HG03025 (cell line): Measurements from ENCODE around the gene GNB5.

Experiments
- ATAC-seq: cut with Tn5 transposase; IDR thresholded peaks from one replicate; pipeline ENCODE4 v1.9.1; 2021; ENCODE audit warnings: mild to moderate bottlenecking, moderate library complexity; ENCODE audit not compliant: unreplicated experiment, low FRiP score

The GNB5 gene

GRCh38 chr15:52115598-52116427 is 75.4 kb downstream of the GNB5 start:
- ATAC-seq: no peak

GRCh38 chr15:52114261-52115055 is 76.7 kb downstream of the GNB5 start:
- ATAC-seq: no peak

GRCh38 chr15:52113708-52114107 is 77.5 kb downstream of the GNB5 start:
- no peak for ATAC-seq

DNA sequence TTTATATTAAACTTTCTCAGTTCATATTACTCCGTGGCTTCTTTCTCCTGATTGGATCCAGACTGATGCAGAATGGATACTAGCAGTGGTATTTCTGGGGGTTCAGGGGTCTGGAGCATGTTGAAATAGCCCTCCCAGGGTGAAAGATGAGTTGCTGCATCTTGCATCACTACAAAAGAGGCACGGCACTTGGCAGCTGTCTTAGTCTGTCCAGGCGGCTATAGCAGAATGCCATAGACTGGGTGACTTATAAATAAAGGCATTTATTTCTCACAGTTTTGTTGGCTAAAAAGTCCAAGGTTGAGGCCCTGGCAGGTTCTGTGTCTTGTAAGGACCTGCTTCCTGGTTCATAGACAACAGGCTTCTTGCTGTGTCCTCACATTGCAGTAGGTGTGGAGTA is 78.0 kb downstream of the GNB5 start:
- no peak for ATAC-seq

DNA sequence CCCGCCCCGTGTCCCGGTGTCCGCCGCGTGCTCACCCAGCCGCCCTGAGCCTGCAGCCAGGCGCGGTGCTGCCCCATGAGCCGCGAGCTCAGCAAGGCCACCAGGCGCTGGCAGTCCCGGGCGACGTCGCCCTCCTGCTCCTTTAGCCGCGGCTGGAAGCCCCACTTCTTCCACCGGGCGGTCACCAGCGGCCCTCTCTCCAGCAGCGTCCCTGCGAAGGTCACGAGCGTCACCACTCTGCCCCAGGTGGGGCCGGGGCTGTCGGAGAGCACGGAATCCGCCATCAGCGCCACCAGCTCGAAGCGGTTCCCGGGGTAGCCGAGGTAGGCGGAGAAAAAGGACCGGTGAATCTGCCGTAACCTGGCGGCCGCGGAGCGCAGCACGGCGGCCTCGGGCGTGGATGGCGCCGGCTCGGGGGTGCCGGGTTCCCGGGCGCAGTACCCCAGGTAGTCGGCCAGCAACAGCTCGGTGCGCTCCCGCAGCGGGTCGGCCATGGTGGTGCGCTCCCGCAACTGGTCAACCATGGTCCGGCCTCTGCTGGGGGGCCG is 78.9 kb downstream of the GNB5 start:
- ATAC-seq: no peak

DNA sequence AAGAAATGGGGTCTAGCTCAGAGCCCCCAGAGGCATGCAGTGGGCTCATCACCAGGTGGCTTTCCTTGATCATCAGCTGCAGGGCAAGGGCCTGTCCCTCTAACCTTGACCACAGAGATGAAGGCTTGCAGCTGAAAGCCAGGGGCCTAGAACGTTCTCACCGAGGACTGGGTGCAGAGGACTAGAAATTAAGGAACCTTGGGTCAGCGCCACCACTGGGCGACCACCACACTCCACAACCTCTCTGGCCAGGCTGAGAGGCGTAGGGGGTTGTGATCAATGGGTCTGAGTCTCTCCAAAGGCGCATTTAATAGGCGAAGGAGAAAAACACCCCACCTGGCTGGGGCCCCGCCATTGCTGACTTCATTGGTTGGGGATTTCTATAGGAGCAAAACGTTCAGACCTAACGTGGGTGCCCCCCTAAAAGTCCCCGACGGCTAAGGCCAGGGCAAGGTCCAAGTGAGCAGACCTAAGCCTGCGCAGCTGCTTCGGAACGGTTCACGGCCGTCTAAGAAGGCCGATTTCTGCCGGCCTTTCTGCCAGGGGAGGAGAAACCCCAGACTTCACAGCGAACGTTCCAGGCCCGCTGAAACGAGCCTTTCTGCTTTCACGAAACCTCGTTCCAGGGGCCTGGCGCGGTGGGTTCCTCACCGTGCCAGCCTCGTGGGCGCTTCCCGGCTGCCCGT is 79.5 kb downstream of the GNB5 start:
- ATAC-seq: no peak

DNA sequence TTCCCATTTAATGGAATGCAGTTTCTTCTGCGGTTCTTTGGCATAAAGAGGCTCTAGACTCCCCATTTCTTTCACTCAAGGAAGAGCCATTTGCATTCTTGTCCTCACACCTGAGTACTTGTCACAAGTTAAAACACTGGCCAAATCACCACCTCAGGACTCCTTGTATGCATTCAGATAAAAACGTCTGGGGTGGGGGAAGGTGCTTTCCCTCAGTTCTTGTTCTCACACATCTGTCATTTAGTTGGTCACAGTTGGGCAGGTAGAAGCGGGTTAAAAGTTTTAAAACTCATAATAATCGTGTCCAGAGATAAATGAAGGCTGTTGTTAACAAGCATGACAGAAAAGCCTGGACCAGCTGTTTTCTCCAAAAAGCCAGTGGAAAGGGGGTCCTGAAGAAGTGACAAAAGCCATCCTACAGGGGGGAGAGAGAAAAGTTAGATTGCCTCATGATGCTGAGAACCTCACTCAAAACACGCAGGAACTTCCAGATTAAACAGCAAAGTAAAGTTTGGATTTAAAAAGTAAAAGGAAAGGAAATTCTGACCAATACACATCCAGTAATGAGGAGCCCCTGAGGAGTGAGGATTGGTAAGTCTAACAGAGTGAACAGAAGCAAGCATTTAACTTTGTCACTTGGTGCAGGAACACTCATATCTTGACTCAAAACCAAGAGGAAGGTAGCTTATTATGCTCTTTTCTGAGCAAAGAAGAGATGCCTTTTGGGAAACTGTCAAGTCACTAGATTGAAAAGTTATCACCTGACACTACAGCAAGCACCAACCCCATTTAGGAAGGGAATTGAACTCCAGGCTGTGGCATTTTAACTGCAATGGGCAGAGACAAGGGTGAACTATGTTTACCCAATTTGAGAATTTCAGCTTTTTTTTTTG is 81.4 kb downstream of the GNB5 start:
- no peak for ATAC-seq

- no peak for ATAC-seq
Measured at GRCh38 chr15:52107238-52107637, 84.0 kb downstream of the GNB5 start.

DNA sequence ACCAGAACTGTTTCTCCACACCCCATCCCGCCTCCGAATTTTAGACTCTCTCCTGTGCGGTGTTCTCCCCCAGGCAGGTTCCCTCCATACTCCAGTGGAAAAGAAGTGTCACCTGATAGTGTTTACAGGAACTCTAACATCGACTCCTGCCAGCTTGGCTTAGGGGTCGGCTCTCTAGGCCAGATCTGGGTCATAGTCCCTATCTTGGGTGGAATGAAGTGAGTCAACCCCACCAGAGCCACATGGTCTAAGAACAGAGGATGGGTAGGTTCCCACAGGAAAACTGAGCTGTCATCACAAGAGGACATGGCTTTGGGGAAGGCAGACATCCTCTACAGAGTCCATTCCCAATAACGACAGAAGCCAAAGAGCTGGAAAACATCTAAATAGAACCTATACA is 84.6 kb downstream of the GNB5 start:
- ATAC-seq: no peak

DNA sequence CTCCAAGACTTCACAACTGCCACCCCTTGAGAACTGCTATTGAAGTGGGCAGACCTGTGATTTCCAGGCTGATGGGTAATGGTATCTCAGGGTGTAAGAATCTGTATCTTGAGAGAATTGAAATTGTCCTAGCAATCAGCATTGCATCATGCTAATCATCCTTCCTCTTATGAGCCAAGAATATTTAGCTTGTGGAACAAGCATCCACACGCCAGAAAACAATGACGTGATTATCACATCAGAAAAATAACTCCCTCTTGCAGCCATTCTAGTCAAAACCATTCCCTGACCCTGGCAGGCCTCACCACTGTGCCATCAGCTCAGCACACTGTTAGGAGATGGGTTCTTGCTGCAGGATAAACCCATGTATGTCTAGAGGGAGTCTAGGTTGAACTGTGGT is 85.3 kb downstream of the GNB5 start:
- no peak for ATAC-seq

DNA sequence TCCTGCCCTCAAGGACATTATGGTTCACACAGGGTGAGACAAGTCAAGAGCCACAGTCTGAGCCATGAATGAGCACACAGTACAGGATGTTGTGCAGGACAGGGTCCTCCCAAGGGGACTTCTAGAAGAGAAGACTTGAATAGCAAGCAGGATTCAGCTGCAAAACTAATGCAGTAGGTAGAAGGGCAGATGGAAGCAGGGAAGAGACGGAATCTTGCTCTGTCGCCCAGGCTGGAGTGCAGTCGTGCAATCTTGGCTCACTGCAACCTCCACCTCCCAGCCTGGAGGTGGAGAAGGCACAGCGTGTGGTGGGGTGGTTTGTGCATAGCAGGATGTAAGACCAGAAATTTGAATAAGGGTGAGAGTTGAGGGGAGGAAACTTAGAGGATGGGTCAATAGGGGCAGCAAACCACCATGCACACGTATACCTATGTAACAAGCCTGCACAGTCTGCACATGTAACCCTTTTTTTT is 86.6 kb downstream of the GNB5 start:
- ATAC-seq: no peak

DNA sequence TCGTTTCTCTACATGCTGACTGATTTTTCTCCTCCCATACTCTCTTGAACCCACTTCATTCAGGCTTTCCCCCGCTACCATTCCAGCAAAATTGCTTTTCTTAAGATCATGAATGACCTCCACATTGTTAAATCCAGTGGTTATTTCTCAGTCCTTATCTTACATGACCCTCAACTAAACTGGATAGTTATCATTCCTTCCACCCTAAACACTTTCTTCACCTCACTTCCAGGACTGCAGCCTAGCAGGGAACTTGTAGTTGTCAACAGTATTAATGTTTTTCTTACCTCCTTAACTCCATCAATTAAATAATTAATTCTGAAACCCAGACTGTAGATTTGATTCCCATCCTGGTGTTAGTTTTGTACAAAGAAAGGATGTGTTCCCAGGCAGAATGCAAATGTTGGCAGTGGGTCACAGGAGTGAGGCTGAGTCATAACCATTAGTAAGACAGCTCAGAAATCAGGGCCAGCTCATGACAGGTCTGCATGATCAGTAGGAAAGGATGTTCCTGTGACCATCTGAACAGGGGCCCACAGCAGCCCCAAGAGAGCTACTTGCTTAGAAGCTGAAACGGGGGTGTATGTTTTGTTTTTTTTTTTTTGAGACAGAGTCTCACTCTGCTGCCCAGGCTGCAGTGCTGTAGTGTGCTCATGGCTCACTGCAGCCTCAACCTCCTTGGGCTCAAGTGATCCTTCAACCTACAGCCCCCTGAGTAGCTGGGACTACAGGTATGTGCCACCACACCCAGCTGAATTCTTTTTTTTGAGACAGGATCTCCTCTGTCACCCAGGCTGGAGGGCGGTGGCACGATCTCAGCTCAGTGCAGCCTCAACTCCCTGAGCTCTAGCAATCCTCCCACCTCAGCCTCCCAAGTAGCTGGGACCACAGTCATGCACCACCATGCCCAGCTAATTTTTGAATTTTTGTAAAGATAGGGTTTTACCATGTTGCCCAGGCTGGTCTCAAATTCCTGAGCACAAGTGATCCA is 87.7 kb downstream of the GNB5 start:
- ATAC-seq: peak; percentile 46

GRCh38 chr15:52102463-52102862 is 88.7 kb downstream of the GNB5 start:
- no peak for ATAC-seq

- no peak for ATAC-seq
Measured at GRCh38 chr15:52101542-52102323, 89.5 kb downstream of the GNB5 start.

DNA sequence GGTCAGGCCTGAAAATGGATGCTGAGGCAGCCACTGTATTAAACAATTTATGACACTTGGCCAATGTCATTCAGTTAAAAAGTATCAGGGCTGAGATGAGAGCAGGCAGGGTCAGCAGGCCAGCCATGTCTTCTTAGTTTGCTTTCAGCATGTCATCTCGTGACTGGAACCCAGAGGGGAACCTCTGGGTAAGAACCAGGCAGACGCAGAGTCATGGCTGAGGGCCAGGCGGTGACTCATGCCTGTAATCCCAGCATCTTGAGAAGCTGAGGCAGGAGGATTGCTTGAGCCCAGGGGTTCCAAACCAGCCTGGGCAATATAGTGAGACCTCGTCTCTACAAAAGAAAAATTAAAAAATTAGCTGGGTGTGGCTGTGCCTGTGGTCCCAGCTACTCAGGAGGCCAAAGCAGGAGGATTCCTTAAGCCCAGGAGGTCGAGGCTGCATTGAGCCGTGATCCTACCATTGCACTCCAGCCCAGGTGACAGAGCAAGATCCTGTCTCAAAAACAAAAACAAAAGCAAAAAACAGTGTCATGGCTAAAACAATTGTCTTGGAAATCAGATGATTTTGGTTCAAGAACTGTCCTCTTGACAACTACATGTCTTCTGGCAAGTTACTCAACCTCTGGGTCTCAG is 90.3 kb downstream of the GNB5 start:
- no peak for ATAC-seq

DNA sequence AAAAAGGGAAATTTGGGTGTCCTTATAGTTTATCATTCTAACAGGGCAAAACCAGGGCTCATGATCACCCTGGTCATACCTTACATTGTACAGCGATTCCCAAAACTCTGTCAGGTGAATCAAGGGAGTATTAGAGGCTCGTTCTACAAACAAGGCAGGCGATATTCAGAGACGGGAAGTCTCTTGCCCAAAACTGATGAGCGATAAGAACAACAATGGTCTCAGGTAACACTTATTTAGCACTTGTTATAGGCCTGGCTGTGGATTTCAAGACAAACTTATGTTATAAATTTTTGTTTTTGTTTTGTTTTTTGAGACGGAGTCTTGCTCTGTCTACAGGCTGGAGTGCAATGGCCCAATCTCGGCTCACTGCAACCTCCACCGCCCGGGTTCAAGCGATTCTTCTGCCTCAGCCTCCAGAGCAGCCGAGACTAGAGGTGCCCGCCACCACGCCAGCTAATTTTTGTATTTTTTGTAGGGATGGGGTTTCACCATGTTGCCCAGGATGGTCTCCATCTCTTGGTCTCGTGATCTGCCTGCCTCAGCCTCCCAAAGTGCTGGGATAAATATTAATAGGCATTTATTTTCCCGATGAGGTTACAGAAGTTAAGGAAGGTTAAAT is 91.4 kb downstream of the GNB5 start:
- no peak for ATAC-seq

DNA sequence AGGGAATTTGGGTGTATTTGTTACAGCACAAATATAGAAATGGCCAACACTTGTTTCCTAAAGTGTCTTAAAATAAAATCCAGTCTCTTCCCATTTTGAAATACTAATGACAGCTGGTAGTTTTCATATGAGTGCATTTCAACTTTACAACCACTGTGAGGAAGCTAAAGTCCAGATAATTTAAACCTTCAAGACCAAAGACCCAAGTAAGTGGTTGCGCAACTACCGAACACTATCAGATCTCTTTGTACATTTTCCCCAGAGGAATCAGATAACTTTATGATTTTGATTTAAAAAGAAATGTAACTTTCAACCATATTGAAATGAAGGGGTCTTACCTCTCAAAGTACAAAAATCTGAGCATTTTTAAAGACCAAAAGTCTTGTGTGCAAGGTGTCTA is 92.9 kb downstream of the GNB5 start:
- no peak for ATAC-seq
